Stimulated activated CD4-positive, alpha-beta T cell treated with anti-CD3 and anti-CD28 coated beads, TNF-alpha, amount 100 ng/mL, for 4 hours (primary cell): ENCODE results near the gene RGP1.

Experiments used
- DNase-seq, 3 experiments: peaks; one replicate each; pipeline ENCODE4 v3.0.0-alpha.2; 2020; ENCODE audit warnings: low read depth in 3 of 3

RGP1 gene

GRCh38 chr9:35743880-35744518 lies 5.1 kb upstream of the RGP1 start:
- DNase-seq, result no peak

- DNase-seq, result no peak
These were observed 3.5 kb upstream of the RGP1 start for GRCh38 chr9:35745569-35745968.

DNA sequence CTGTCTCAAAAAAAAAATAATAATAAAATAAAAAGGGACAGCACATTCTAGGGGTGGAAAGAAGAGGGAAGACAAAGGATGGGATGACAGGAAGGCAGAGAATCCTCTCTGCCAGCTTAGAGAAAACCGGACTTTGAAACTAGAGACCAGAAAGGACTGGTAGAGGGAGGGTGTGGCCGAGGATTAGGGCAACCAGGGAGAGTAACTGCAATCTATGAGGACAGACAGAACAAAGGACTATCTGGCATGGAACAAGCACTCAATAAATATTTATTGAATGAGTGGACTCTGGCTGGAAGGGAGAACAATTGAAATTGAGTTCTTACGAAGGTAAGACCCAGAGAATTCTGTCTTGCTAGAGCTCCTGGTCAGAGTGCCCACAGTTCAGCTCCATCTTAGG lies 2.5 kb upstream of the RGP1 start:
- DNase-seq, result no peak

GRCh38 chr9:35748242-35748857 lies 737 bp upstream of the RGP1 start:
- no peak for DNase-seq

DNA sequence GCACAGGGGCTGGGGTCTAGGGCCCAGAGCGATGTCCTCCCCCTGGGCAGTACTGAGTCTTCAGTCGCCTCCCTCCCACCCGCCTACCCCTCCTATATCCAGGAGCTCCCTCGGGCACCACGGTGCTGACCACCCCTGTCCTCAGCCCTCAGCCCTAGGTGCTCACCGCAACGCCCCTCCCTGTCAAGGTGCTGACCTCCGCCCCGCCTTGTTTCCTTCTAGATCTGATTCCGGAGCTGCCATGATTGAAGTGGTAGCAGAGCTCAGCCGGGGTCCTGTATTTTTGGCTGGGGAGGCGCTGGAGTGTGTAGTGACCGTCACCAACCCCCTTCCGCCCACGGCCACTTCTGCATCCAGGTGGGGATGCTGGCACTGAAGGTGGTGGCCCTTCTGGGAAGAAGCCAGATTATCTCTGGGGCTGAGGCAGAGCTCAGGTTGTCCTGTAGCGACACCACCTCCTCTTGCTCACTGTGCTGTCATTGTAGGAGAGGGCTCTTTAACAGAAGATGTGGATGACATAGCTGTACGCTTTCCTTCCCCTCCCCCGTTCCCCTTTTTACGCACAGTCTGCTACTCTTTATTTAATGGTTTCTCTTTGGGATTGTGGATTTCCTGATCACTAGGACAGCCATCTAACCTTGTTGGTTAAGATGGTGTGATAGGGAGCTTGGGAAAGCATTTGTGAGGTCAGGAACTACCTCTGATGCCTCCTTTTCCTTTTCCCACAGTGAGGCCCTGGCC lies 598 bp downstream of the RGP1 start:
- DNase-seq, result peak in 1 of 3 experiments; percentile 27

DNA sequence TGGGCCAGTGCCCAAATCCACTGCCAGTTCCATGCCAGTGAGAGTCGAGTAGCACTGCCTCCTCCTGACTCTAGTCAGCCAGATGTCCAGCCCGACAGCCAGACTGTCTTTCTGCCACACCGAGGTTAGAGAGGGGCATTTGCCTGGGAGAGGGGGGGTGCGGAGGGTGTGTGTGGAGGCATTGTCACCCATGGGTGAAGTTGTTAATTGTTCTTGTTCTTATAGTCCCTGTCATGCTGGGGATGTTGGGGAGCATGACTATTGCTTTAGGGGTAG lies 1.1 kb downstream of the RGP1 start:
- DNase-seq, result no peak

- no peak for DNase-seq
These were observed 4.4 kb downstream of the RGP1 start for GRCh38 chr9:35753466-35753865.

DNA sequence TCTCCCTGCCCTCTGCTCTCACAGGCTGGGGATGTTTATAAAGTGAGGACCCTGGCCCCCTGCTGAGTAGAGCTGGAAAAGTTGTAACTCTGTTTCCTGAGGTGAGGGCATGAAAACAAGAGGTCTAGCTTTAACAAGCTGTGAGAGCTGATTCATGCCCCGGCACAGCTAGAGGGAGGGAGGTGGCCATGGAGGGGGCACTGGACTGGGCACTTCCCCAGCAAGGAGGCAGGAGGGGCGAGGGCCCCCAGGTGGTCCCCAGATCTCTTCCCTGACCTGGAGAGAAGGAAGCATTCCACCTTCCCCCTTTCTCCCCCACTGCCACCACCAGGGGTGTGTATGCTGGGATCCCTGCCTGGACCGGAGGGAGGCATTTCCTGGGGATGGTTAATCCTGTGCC lies 5.2 kb downstream of the RGP1 start, which contains the start of gene MSMP:
TSS of gene MSMP (minus strand) at position 13 of the 400 bp plus-strand sequence. CDS start 147 bp downstream, outside the sequence.
- no peak for DNase-seq

- DNase-seq, result no peak
These were observed 6.0 kb downstream of the RGP1 start for GRCh38 chr9:35755071-35755470.

- DNase-seq, result peak; percentile 62 to 69 (median 63)
These were observed 7.5 kb downstream of the RGP1 start for GRCh38 chr9:35756275-35757225.

DNA sequence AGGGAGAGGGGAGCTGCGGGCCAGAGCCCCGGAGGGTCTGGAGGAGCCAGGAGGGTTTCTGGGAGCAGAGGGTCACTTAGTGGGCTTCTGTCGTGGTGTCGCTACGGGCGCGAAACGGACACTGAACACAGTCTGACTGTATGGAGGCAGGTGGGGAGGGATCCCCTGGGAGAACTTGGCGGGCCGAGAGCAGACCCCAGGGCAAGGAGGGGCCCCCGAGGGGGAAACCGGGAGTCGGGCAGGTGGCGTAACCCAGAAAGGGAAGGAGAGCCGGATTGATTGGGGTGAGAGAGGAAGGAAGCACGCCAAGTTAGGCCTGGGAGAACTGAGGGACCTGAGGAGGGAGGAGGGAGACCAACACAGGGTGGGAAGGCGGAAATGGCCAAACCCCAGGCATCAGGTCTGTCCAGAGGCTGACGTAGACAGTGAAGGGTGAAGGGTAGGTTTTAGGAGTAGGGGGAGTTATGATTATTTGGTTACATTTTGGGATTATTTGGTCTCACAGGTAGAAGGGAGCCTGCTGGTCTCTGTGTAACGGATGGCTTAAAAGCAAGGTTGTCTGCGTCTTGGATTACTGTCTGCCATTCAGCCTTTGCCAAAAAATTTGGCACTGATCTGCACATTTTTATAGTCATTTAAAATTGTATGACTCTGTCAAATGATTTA lies 8.3 kb downstream of the RGP1 start:
- DNase-seq, result no peak

DNA sequence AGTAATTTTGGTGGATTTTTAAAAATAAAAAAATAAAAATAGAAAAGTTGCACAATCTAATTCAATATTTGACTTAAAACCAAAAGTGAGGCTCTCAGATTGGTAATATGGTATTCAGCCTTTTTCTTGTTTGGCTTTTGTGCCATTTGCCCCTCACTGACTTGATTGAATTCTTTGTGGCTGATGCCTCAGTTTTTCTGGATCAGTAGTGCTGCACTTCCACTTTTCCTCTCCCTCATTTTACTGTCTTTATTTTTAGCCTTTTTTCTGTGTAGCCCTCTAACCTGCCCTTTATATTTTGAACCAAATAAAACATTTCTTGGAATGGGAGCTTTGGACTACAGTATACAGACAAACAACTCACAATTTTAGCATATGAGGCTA lies 8.8 kb downstream of the RGP1 start:
- DNase-seq, result no peak

- DNase-seq, result no peak
These were observed 9.5 kb downstream of the RGP1 start for GRCh38 chr9:35758475-35759050.

- no peak for DNase-seq
These were observed 10.7 kb downstream of the RGP1 start for GRCh38 chr9:35759795-35760194.

DNA sequence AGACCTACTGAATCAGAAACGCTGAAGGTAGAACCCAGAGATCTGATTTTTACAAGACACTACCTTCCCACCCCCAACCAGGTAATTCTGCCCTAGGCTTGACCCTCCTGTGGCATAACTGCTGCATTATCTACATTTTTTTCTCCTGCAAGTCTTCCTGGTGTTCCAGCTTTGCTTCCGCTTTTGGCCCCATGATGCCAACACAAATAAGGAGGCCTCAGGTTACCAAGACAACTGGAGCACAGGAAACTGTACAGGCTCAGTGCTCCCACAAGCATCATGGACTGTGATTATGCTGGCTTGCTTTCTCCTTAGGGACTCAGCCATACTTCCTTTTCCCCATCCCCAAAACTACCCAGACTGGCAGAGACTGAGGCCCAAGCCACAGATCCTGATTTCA lies 11.6 kb downstream of the RGP1 start:
- no peak for DNase-seq

DNA sequence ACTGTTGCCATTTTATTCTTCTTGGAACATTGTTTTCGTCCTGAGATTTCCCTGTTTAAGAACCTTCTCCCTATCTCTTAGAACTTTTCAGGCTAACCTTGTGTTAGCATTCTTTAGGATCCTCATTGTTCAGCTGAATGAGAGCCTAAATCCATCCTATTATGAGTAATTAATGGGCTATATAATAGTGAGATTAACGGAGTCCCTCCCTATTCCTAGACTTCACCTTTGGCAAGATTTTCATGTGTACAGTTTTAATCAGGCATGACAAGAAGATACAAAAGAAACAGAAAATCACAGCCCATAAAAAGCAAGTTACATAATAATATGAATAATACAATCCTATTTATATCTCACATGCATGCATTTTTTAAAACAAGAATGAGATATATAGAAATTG lies 14.1 kb downstream of the RGP1 start:
- DNase-seq, result no peak

GRCh38 chr9:35763803-35764202 lies 14.7 kb downstream of the RGP1 start:
- DNase-seq, result no peak

GRCh38 chr9:35766997-35767396 lies 17.9 kb downstream of the RGP1 start:
- DNase-seq, result no peak

DNA sequence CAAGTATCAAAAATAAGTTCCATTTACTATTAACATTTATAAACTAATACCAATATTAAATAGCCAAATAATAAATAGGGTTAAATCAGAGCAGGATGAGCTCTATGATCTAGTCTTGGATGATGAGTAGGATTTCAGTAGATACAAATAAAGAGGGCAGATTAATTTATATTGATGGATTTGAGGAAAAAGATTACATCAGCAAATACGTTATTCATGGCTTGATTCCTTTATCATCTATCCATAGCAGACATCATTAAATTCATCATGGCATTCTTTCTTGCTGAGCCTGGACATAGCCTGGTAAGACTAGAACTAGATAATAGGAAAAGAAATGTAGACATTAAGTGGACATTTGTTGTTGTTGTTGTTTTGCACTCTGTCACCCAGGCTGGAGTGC lies 18.4 kb downstream of the RGP1 start:
- DNase-seq, result no peak

GRCh38 chr9:35769763-35770162 lies 20.7 kb downstream of the RGP1 start:
- no peak for DNase-seq

DNA sequence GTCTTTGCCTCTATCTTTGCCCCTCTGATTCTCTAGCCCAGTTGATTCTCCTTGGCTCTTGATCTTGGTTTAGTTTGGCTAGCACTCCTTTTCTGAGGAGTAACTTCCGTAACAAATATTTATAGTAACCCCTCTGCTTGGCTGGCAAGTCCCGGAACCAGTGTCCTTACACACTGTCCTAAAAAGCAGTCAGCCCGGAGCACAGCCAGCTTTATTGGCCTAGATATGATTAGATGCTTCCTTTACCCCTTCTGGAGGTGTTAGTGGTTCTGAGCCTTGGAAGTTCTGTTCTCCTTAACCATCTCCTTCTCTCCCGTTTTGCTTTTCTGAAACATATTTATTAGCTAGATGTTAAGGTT lies 22.0 kb downstream of the RGP1 start:
- DNase-seq, result no peak
